ENCODE data around the gene GRK5.

GRK5 gene

GRCh38 chr10:119477444-119477843 lies 270.1 kb downstream of the GRK5 start:
- Histone ChIP-seq H4K20me1 (ENCODE audit: low read depth, low read length) (no peaks in the 10 kb centered on the region), H3K9me3 (ENCODE audit: insufficient read depth, low read length) (no peaks in the 10 kb centered on the region), H3K27me3 (ENCODE audit: low read length) (no peaks in the 10 kb centered on the region), H3K79me2 (ENCODE audit: insufficient read depth, low read length) (no peaks in the 10 kb centered on the region), H3K9ac (ENCODE audit: low read length) (peak overlapping the region; percentile 46), H3K27ac (ENCODE audit: low read depth, low read length) (peak overlapping the region; percentile 89), H3K9me2 (replicated peaks; ENCODE audit: insufficient read depth, low read length) (no peaks in the 10 kb centered on the region), H3F3A (ENCODE audit: insufficient read depth) (peaks cover 7% of the 10 kb centered on the region), H3K4me3 (ENCODE audit: insufficient read depth, low read length, poor library complexity, severe bottlenecking) (peak overlapping the region; percentile 42), H3K4me2 (ENCODE audit: low read depth, low read length, poor library complexity, severe bottlenecking) (peak overlapping the region; percentile 83), H2AFZ (ENCODE audit: low read depth, low read length, severe bottlenecking) (peak overlapping the region; percentile 61), H3K36me3 (ENCODE audit: low read length) (no peaks in the 10 kb centered on the region)
- TF ChIP-seq EZH2phosphoT487 (conservative IDR thresholded peaks at IDR 0.05; ENCODE audit: low read length) (no peak), CTCF (IDR thresholded peaks at IDR 0.05; ENCODE audit: insufficient read depth, low read length, poor library complexity, severe bottlenecking) (no peak)

- Histone ChIP-seq H3K79me2 (ENCODE audit: insufficient read depth, low read length) (no peaks in the 10 kb centered on the region), H3K36me3 (ENCODE audit: low read length) (no peaks in the 10 kb centered on the region), H3K9ac (ENCODE audit: low read length) (peak overlapping the region; percentile 46), H3F3A (ENCODE audit: insufficient read depth) (peaks cover 7% of the 10 kb centered on the region), H3K9me2 (replicated peaks; ENCODE audit: insufficient read depth, low read length) (no peaks in the 10 kb centered on the region), H3K4me2 (ENCODE audit: low read depth, low read length, poor library complexity, severe bottlenecking) (peak overlapping the region; percentile 83), H2AFZ (ENCODE audit: low read depth, low read length, severe bottlenecking) (peak overlapping the region; percentile 61), H4K20me1 (ENCODE audit: low read depth, low read length) (no peaks in the 10 kb centered on the region), H3K27me3 (ENCODE audit: low read length) (no peaks in the 10 kb centered on the region), H3K9me3 (ENCODE audit: insufficient read depth, low read length) (no peaks in the 10 kb centered on the region), H3K27ac (ENCODE audit: low read depth, low read length) (peak overlapping the region; percentile 89), H3K4me3 (ENCODE audit: insufficient read depth, low read length, poor library complexity, severe bottlenecking) (peak overlapping the region; percentile 42)
- TF ChIP-seq CTCF (IDR thresholded peaks at IDR 0.05; ENCODE audit: insufficient read depth, low read length, poor library complexity, severe bottlenecking) = no peak
- TF ChIP-seq EZH2phosphoT487 (conservative IDR thresholded peaks at IDR 0.05; ENCODE audit: low read length) = no peak
Observed at GRCh38 chr10:119478111-119478802, 270.9 kb downstream of the GRK5 start.

GRCh38 chr10:119478811-119479341 lies 271.5 kb downstream of the GRK5 start:
- H3K27ac ChIP-seq (ENCODE audit: low read depth, low read length) = peak overlapping the region; percentile 89

More at GRCh38 chr10:119478811-119479341, 271.5 kb downstream of the GRK5 start:
- H3K79me2 ChIP-seq (ENCODE audit: insufficient read depth, low read length) = no peaks in the 10 kb centered on the region
- H2AFZ ChIP-seq (ENCODE audit: low read depth, low read length, severe bottlenecking) = peak overlapping the region; percentile 15
- H3K36me3 ChIP-seq (ENCODE audit: low read length) = no peaks in the 10 kb centered on the region
- H3K4me2 ChIP-seq (ENCODE audit: low read depth, low read length, poor library complexity, severe bottlenecking) = peak overlapping the region; percentile 83
- no peak for TF ChIP-seq CTCF (IDR thresholded peaks at IDR 0.05; ENCODE audit: insufficient read depth, low read length, poor library complexity, severe bottlenecking)
- no peak for TF ChIP-seq EZH2phosphoT487 (conservative IDR thresholded peaks at IDR 0.05; ENCODE audit: low read length)
- peak overlapping the region; percentile 37 for H3K4me3 ChIP-seq (ENCODE audit: insufficient read depth, low read length, poor library complexity, severe bottlenecking)
- no peaks in the 10 kb centered on the region for H3K27me3 ChIP-seq (ENCODE audit: low read length)
- peak overlapping the region; percentile 46 for H3K9ac ChIP-seq (ENCODE audit: low read length)
- no peaks in the 10 kb centered on the region for H3K9me3 ChIP-seq (ENCODE audit: insufficient read depth, low read length)
- no peaks in the 10 kb centered on the region for H3K9me2 ChIP-seq (replicated peaks; ENCODE audit: insufficient read depth, low read length)
- no peaks in the 10 kb centered on the region for H4K20me1 ChIP-seq (ENCODE audit: low read depth, low read length)
- peaks cover 7% of the 10 kb centered on the region for H3F3A ChIP-seq (ENCODE audit: insufficient read depth)
